HG02981 (cell line): ENCODE data around the gene SART3.
"Not testable (repeated sequence)": the region's sequence is repeated elsewhere in the genome, so short reads cannot be mapped to it uniquely, and the experiment has no call there.

Experiments used
- ATAC-seq: cut with Tn5 transposase; IDR thresholded peaks from one replicate; pipeline ENCODE4 v1.9.1; 2021; ENCODE audit warnings: mild to moderate bottlenecking, moderate library complexity; ENCODE audit not compliant: unreplicated experiment

The SART3 gene

DNA sequence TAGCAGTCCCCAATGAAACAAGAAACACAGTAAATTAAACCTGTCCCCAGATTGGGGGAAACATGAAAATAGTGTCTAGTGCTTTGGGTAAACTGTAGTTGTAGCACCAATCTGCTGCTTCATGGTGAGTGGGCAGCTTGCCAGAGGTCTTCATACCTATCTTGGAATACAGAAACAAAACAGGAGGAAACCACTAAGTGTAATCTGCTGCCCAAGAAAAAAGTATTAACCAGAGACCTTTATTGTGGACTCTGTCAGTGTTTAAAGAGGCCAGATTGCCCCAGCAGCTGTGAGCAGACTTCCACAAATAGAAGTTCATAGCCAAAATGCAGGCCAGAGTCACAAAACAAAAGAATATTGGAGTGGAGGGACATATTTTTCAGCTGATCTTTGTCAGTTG, 3.8 kb upstream of the SART3 start:
- no peak for ATAC-seq

DNA sequence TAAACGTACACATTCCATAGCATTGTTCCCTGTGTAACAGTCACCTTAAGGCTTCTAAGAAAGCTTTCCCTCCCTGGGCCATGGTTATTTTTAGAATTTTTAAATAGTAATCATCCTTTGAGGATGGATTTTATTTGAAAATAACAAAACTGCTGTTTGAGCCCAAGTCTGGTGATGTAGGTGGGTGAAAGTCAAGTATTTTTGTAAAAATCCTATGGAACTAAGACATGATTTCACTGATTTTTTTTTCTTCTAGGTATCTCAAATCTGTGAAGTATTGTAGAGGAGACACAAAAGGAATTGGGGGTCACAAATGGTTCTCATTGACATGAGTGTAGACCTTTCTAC, 2.8 kb upstream of the SART3 start:
- ATAC-seq: no peak

DNA sequence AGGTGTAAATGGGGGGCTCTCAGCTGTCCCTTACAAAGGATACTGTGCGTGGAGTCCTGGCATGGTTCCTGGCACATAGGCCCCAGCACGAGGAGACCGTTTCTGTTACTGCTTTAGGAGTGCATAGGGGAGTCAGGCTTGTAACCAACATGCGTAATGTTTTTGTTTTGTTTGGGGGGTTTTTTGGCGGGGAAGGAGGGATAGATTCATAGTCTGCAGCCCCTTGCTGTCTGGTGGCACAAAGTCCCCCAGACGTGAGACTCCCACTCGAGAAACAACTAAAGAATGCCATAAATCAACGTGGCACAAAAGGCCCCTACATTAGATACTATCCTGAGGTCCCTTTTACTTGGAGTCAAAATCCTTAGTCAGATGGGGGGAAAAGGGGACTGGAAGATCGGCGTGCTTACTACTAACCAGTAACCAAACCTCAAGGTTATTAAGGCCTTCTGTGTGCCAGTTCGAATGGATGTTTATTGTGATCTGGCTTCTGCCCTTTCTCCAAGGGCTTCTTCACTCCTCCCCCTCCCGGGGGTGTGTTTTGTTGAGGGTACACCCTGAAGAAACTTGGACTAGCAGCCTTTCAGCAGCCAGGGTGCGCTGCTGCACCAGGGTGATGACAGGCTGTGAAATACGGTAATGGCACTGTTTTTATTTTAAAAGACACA, 2.3 kb upstream of the SART3 start:
- ATAC-seq: peak; percentile 24

GRCh38 chr12:108562348-108563135, 1.6 kb upstream of the SART3 start, which contains the start of gene ISCU:
Gene ISCU (plus strand): TSS chr12:108562596. CDS start chr12:108562623, 27 bp downstream.
- ATAC-seq: peak; percentile 51

DNA sequence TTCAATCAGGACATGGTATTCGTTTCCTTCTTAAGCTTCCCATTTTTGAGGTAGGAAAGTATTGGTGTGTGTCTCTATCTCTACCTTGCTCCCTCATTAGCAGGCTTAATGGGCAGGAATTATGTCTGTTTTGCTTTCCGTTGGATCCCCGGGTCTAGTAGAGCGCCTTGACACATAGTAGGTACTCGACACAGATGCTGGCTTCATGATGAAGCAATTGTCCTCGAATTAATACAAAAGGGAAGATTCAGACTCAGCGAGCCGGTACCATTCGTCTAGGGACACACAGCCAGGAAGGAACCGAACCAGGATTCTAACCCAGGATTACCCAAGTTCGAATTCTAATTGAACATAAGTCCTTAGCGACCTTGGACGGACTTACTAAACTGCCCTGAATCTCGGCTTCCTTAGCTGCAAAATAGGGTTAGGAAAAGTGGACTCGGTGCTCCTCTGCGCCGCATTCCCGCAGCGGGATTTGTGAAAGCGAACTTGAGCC, 927 bp upstream of the SART3 start:
- no peak for ATAC-seq

GRCh38 chr12:108560321-108560721, 652 bp downstream of the SART3 start:
- no peak for ATAC-seq

DNA sequence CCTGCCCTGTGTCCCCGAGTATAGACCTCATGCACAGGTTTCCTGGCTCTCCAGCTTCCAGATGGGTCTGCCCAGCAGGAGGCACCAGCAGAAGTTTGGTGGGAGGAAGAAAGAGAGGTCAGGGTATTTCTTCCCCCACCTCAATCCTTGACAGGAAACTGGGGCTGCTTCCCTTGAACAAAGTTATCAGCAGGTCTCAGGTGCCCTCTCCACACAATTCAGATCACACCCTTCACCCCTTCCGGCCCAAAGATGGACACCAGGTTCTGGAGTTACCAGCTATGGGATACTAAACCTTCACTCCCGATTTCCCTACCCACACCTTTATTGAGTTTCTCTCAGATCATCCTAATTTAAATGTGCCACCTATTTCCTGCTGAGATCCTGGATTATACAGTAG, 1.2 kb downstream of the SART3 start:
- ATAC-seq: no peak

DNA sequence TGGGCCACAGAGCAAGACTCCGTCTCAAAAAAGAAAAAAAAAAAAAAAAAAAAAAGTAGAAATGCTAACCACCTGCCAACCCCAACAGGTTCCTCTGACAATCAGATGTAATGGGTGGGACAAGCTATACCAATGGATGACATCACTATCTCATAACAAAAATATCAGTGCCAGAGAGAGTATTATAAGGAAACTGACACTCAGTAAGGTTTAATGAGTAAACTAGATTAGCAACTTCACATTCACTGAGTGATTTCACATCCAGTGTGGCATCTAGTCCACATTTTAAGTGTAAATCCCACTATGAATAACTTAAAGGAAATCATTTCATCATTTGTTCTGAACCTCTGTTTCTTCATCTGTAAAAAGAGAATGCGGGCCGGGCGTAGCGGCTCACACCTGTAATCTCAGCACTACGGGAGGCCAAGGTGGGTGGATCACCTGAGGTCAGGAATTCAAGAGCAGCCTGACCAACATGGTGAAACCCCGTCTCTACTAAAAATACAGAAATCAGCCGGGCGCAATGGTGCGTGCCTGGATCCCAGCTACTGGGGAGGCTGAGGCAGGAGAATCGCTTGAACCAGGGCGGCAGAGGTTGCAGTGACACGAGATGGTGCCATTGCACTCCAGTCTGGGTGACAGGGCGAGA, 1.8 kb downstream of the SART3 start:
- ATAC-seq: no peak

- not testable (repeated sequence) for ATAC-seq
Observed at GRCh38 chr12:108555383-108555782, 5.6 kb downstream of the SART3 start.

GRCh38 chr12:108553799-108554198, 7.2 kb downstream of the SART3 start:
- ATAC-seq: no peak

- no peak for ATAC-seq
Observed at GRCh38 chr12:108551535-108551934, 9.4 kb downstream of the SART3 start.

GRCh38 chr12:108548954-108549521, 11.9 kb downstream of the SART3 start:
- ATAC-seq: no peak

DNA sequence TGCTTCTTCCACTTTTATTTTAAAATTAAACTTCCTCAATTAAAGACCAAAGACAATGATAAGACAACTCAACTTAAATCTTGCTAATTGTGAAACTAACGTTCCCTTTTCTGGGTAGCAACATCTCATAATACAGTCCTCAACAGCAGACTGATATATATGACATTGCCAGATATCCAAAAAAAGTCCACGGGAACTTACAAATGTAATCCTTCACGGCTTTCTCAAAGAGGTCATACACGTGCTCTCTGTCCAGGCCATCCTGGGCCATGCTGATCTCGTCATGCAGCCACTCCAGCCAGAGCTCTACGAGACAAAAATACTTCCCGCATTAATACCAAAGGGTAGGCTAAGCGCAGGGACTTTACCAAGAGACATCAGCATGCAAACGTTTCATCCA, 13.3 kb downstream of the SART3 start:
- ATAC-seq: no peak

DNA sequence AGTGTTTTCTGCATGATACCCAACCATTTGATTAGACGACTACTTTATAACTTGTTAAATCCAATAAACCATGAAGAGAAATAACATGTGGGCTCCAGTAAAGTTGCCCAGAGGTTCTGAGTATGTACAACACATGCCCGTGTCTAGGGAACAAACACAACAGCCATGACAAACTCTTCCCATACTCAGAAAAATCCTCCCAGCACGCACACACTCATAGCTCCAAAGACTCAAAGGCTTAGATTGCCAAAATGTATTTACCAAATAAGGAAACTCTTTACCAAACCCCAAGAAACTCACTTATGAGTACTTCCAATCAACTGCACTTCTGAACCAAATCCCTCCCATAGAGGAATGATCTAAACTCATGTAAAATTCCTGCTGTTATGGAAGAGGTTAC, 17.3 kb downstream of the SART3 start:
- ATAC-seq: no peak

GRCh38 chr12:108542320-108542719, 18.7 kb downstream of the SART3 start:
- ATAC-seq: no peak

GRCh38 chr12:108538616-108539195, 22.3 kb downstream of the SART3 start:
- ATAC-seq: no peak

- no peak for ATAC-seq
Observed at GRCh38 chr12:108538146-108538545, 22.8 kb downstream of the SART3 start.

GRCh38 chr12:108531929-108532848, 28.8 kb downstream of the SART3 start:
- ATAC-seq: no peak

- no peak for ATAC-seq
Observed at GRCh38 chr12:108530161-108530560, 30.8 kb downstream of the SART3 start.

GRCh38 chr12:108527166-108527496, 33.8 kb downstream of the SART3 start:
- ATAC-seq: no peak
